ENCODE results near the gene NPRL2. TPM values are rescaled to one million over a fixed set of nuclear protein-coding genes. Genes with fewer than 3 reads are reported as not detected.
A peak's percentile ranks its signal among the peaks of the same experiment; 100 is the strongest.

NPRL2 gene
- total and polyA plus RNA-seq, 2 of the 8 experiments (the other 6 are each of a cell fraction or from before 2014, with no cell fraction given) = 28.4 to 51.4 TPM

DNA sequence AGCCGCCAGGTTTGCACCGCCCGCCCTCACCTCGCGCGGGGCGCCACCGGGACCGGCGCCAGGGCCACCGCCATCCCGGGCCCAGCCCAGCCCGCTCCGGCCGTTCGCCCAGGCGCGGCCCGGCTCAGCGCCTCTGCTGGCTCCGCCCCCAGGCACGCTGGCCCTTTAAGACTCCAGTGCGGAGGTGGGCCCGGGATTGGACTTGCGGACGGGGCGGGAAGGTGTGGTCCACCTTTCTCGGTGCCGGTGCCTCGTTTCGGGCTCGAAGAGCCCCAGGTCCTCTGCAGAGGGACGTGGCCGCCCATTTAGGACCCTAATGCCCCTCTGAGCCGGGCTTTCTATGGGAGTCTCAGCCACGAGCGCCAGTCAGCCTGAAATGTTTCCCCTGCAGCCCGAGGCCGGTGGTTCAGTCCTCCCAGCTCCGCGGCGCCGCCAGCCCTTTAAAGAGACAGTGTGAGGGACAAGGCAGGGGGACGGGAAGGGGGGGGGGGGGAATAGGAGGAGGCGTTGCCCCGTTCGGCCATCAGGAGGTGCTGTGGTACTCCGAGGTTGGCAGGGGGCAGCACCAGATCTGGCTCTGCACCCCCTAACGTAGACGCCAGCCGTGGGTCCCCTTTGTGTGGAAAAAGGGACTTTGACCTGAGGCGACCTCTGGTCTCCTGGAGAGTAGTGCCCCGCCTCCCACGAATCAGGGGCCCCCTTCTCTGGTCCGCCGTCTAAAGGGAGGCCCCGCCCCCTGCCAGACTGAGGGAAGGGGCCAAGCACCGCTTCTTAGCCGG is 29.1 kb downstream of the NPRL2 start:
- peak overlapping the region; percentile 89 to 96 (median 94) for H3K4me3 ChIP-seq (ENCODE audit: extremely low read depth in 1 of 4, insufficient read depth in 2 of 4, low read depth in 3 of 4, low read length in 4 of 4)
- TF ChIP-seq PHF8 (conservative IDR thresholded peaks at IDR 0.05; ENCODE audit: low read depth, low read length) = peak; percentile 99
- no peak for TF ChIP-seq KDM5A (IDR thresholded peaks at IDR 0.05; ENCODE audit: low read length)
- TF ChIP-seq YY1 (IDR thresholded peaks at IDR 0.05; ENCODE audit: low read depth, low read length) = no peak
- no peak for TF ChIP-seq USF2 (IDR thresholded peaks at IDR 0.05; ENCODE audit: low read length)
- 0 out of 2 replicates have a peak, but pooled peaks have one; percentile 14 for TF ChIP-seq BACH1 (IDR thresholded peaks at IDR 0.05; ENCODE audit: low read length)
- TF ChIP-seq, protein P1, sequence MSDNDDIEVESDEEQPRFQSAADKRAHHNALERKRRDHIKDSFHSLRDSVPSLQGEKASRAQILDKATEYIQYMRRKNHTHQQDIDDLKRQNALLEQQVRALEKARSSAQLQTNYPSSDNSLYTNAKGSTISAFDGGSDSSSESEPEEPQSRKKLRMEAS (IDR thresholded peaks at IDR 0.05) = peak; percentile 41
- peak; percentile 55 for TF ChIP-seq TBP (IDR thresholded peaks at IDR 0.05; ENCODE audit: low read depth, low read length)
- peak in 1 of 2 experiments; percentile 97; a peak in 2 of 3 replicates for TF ChIP-seq POLR2A (IDR thresholded peaks at IDR 0.05; ENCODE audit: control extremely low read depth in 1 of 2, low read depth in 2 of 2, low read length in 2 of 2)
- TF ChIP-seq RAD21 (IDR thresholded peaks at IDR 0.05 in 1 of 2, conservative IDR thresholded peaks at IDR 0.05 in 1 of 2; ENCODE audit: low read depth in 2 of 2, low read length in 2 of 2) = 0 out of 4 replicates have a peak, but pooled peaks of 1 of the 2 experiments have one; percentile 20

More for the DNA sequence above, 29.1 kb downstream of the NPRL2 start:
- H2BK20ac ChIP-seq (ENCODE audit: low read length) = 0 out of 2 replicates have a peak overlapping the region, but pooled peaks have one; percentile 95
- H3K9me3 ChIP-seq (ENCODE audit: insufficient read depth in 2 of 2, low read depth in 1 of 2, low read length in 1 of 2) = no peaks in the 10 kb centered on the region
- no peak overlapping the region; the same call in 1 of the 2 replicates for H2AFZ ChIP-seq (ENCODE audit: low read length)
- FAIRE-seq = no peak
- H3K18ac ChIP-seq (ENCODE audit: extremely low read depth, low read length) = peak overlapping the region; percentile 98
- H3K4ac ChIP-seq (replicated peaks; ENCODE audit: insufficient read length, low read depth, low read length) = peak overlapping the region; percentile 74
- peaks cover 0 to 35% (median 19%) of the 10 kb centered on the region in 4 experiments; a peak in 6 of 7 replicates for H3K4me1 ChIP-seq (replicated peaks in 1 of 4; ENCODE audit: control insufficient read depth in 3 of 4, insufficient read depth in 4 of 4, low read length in 3 of 4)
- ChIA-PET CTCF (ENCODE audit: partially characterized antibody) (interaction anchor here (0.5 to 7.5 kb wide), 25 partner anchors 10 to 1340 kb away, joined by 3 to 75 read pairs (median 4); partner anchors contain the start of genes CYB561D2, GNAT1, HYAL1 and HYAL3), POLR2A (ENCODE audit: partially characterized antibody) (interaction anchor here (0.6 to 12.6 kb wide), 14 partner anchors 8 to 135 kb away, joined by 3 to 149 read pairs (median 6); partner anchors contain the start of genes GNAI2, HYAL1, HYAL3 and IFRD2)
- H3K23ac ChIP-seq (ENCODE audit: insufficient read length) = no peak overlapping the region
- peaks cover 0 to 25% of the 10 kb centered on the region in 2 experiments; a peak in 3 of 4 replicates for H3K79me2 ChIP-seq (ENCODE audit: control insufficient read depth in 1 of 2, insufficient read depth in 2 of 2, low read length in 2 of 2)
- 1% methylated on average over 43 of the region's 59 CpGs; no CpG with 5 or more reads in 1 of the 2 experiments for WGBS, 2 experiments (ENCODE audit: extremely low coverage in 1 of 2, insufficient coverage in 1 of 2, insufficient read length in 1 of 2, insufficient replicate concordance in 2 of 2, low coverage in 1 of 2, low lambda C conversion rate in 2 of 2, missing lambda C conversion rate in 1 of 2)
- peak overlapping the region; percentile 94 for H4K91ac ChIP-seq (replicated peaks; ENCODE audit: insufficient read length, low read length)
- H4K5ac ChIP-seq (ENCODE audit: insufficient read length, low read depth, low read length) = peak overlapping the region; percentile 98
- no peaks in the 10 kb centered on the region for H3K27me3 ChIP-seq (replicated peaks in 1 of 4; ENCODE audit: control insufficient read depth in 3 of 4, extremely low read depth in 1 of 4, insufficient read depth in 3 of 4, low read length in 3 of 4)
- H2BK5ac ChIP-seq (ENCODE audit: low read depth, low read length) = peak overlapping the region; percentile 99
- H3K79me1 ChIP-seq (ENCODE audit: low read depth, low read length) = peaks cover 17% of the 10 kb centered on the region
- DNase-seq (ENCODE audit: low read depth in 1 of 2, low spot score in 2 of 2) = peak; percentile 75 to 93
- peaks cover 23 to 37% (median 31%) of the 10 kb centered on the region in 4 experiments for H3K36me3 ChIP-seq (ENCODE audit: control insufficient read depth in 2 of 4, insufficient read depth in 4 of 4, low read length in 3 of 4)
- H3K27ac ChIP-seq (ENCODE audit: low read depth, low read length) = peak overlapping the region; percentile 100
- peak overlapping the region; percentile 99 for H4K8ac ChIP-seq (ENCODE audit: extremely low read depth, insufficient read depth, low read length)
- H3K9ac ChIP-seq (replicated peaks in 1 of 4; ENCODE audit: extremely low read depth in 1 of 4, low read depth in 3 of 4, low read length in 3 of 4) = peak overlapping the region; percentile 95 to 100 (median 98)
- H3K14ac ChIP-seq (ENCODE audit: insufficient read length) = no peak overlapping the region
- H3K56ac ChIP-seq (replicated peaks; ENCODE audit: insufficient read length, low read depth, low read length) = peak overlapping the region; percentile 98
- peaks cover 17% of the 10 kb centered on the region for H3K23me2 ChIP-seq (ENCODE audit: low read depth, low read length)
- H2BK120ac ChIP-seq (replicated peaks; ENCODE audit: low read depth, low read length) = no peak overlapping the region
- peak overlapping the region; percentile 87; the same call in 1 of the 2 replicates for H2BK12ac ChIP-seq (ENCODE audit: low read depth, low read length)
- H4K20me1 ChIP-seq (replicated peaks in 1 of 2; ENCODE audit: control insufficient read depth in 1 of 2, insufficient read depth in 2 of 2, low read length in 2 of 2) = peaks cover 18 to 29% of the 10 kb centered on the region in 2 experiments
- H2BK15ac ChIP-seq (ENCODE audit: low read length) = peak overlapping the region; percentile 95; the same call in 1 of the 2 replicates
- no peak overlapping the region for H2AK5ac ChIP-seq (ENCODE audit: low read depth, low read length)
- peak overlapping the region; percentile 97 for H3K4me2 ChIP-seq (ENCODE audit: insufficient read depth in 1 of 2, low read depth in 2 of 2, low read length in 2 of 2)

All from H1 (cell line).